ENCODE data around the gene ACKR2. TPM values are rescaled to one million over a fixed set of nuclear protein-coding genes. Genes with fewer than 3 reads are reported as not detected.

Gene ACKR2
- total and polyA plus RNA-seq, 2 of the 13 experiments (the other 11 are each of a cell fraction or from before 2014, with no cell fraction given): 1.1 to 1.9 TPM

GRCh38 chr3:42914771-42915515 is 105.7 kb downstream of the ACKR2 start (continued):
- no peak for TF ChIP-seq ZNF784 (CRISPR knock-in tag; IDR thresholded peaks at IDR 0.05; ENCODE audit: borderline replicate concordance)
- no peak for TF ChIP-seq PRDM15 (CRISPR knock-in tag; IDR thresholded peaks at IDR 0.05)
- peak; percentile 45; the same call in 1 of the 2 replicates for TF ChIP-seq GATAD2A (CRISPR knock-in tag; IDR thresholded peaks at IDR 0.05)
- no peak for TF ChIP-seq ZFP41 (CRISPR knock-in tag; IDR thresholded peaks at IDR 0.05; ENCODE audit: borderline replicate concordance)
- TF ChIP-seq HNF1A (IDR thresholded peaks at IDR 0.05; ENCODE audit: low read depth): no peak
- TF ChIP-seq HNF1A (CRISPR knock-in tag; IDR thresholded peaks at IDR 0.05; ENCODE audit: borderline replicate concordance): no peak
- TF ChIP-seq ZSCAN5A (CRISPR knock-in tag; IDR thresholded peaks at IDR 0.05; ENCODE audit: borderline replicate concordance): no peak
- 0 out of 2 replicates have a peak, but pooled peaks have one; percentile 32 for TF ChIP-seq RFXAP (CRISPR knock-in tag; IDR thresholded peaks at IDR 0.05; ENCODE audit: borderline replicate concordance)
- no peak for TF ChIP-seq SMAD3 (CRISPR knock-in tag; IDR thresholded peaks at IDR 0.05)
- TF ChIP-seq ZNF883 (CRISPR knock-in tag; IDR thresholded peaks at IDR 0.05; ENCODE audit: not compliant biosample characterization): no peak
- TF ChIP-seq ZNF552 (CRISPR knock-in tag; IDR thresholded peaks at IDR 0.05; ENCODE audit: borderline replicate concordance): no peak
- TF ChIP-seq KLF15 (CRISPR knock-in tag; IDR thresholded peaks at IDR 0.05; ENCODE audit: borderline replicate concordance): no peak
- peak; percentile 33; the same call in 1 of the 2 replicates for TF ChIP-seq SAP130 (CRISPR knock-in tag; IDR thresholded peaks at IDR 0.05; ENCODE audit: low read depth)
- no peak for TF ChIP-seq ZFP37 (CRISPR knock-in tag; IDR thresholded peaks at IDR 0.05; ENCODE audit: borderline replicate concordance)
- TF ChIP-seq ETS1 (CRISPR knock-in tag; IDR thresholded peaks at IDR 0.05): no peak
- TF ChIP-seq ZNF644 (CRISPR knock-in tag; IDR thresholded peaks at IDR 0.05; ENCODE audit: low read depth): peak; percentile 72; the same call in 1 of the 2 replicates
- peak; percentile 39; the same call in 1 of the 2 replicates for TF ChIP-seq FOXJ3 (CRISPR knock-in tag; IDR thresholded peaks at IDR 0.05; ENCODE audit: borderline replicate concordance)
